K562 (cell line): ENCODE results near the gene FAR2.

Experiments used
- CTCF ChIP-seq, 3 experiments: IDR thresholded peaks in 2 of 3; conservative IDR thresholded peaks in 1 of 3; 2 replicates each; pipeline ENCODE4 v1.5.1; 2011 to 2012; ENCODE audit warnings: low read length in 3 of 3, mild to moderate bottlenecking in 3 of 3, control low read depth in 2 of 3, improper control_type of control experiment in 1 of 3, inconsistent platforms in 1 of 3, low read depth in 1 of 3, mixed read lengths in 1 of 3, moderate library complexity in 1 of 3; ENCODE audit not compliant: insufficient read depth in 2 of 3
- EZH2 ChIP-seq: IDR thresholded peaks from 2 replicates; pipeline ENCODE4 v1.6.1; 2012; ENCODE audit warnings: low read depth, mild to moderate bottlenecking, inconsistent platforms, low read length, borderline replicate concordance
- FOS ChIP-seq: IDR thresholded peaks from 3 replicates; pipeline ENCODE4 v1.6.1; 2011; ENCODE audit not compliant: insufficient read length; ENCODE audit errors: extremely low read depth
- FUS ChIP-seq: fragments of 200-400 bp; formaldehyde crosslinking; optimal IDR thresholded peaks from 2 replicates; pipeline ENCODE3; 2017; ENCODE audit warnings: low read depth, low read length
- HDAC2 ChIP-seq: fragments of 450-650 bp; IDR thresholded peaks from 2 replicates; pipeline ENCODE4 v1.6.1; 2016; ENCODE audit warnings: mild to moderate bottlenecking
- IRF1 ChIP-seq: sonication (generic); formaldehyde crosslinking; IDR thresholded peaks from 2 replicates; pipeline ENCODE4 v1.8.0; 2022; ENCODE audit warnings: missing genetic modification reagents, mild to moderate bottlenecking, borderline replicate concordance
- MYC ChIP-seq, 2 experiments: fragments of 250-450 bp in 1 of 2; sonication (Bioruptor Pico) in 1 of 2; IDR thresholded peaks; 2 replicates each; pipeline versions ENCODE4 v1.5.1 to v1.6.1; 2012 to 2021; ENCODE audit warnings: low read depth in 2 of 2, borderline replicate concordance in 1 of 2, improper control_type of control experiment in 1 of 2, low read length in 1 of 2, mild to moderate bottlenecking in 1 of 2, moderate library complexity in 1 of 2
- NRF1 ChIP-seq, 2 experiments: fragments of 450-650 bp; IDR thresholded peaks in 1 of 2; conservative IDR thresholded peaks in 1 of 2; 2 replicates each; pipeline ENCODE4 v1.6.1; 2014; ENCODE audit warnings: mild to moderate bottlenecking in 2 of 2
- POLR2A ChIP-seq: fragments of 450-650 bp; conservative IDR thresholded peaks from 2 replicates; pipeline ENCODE4 v1.6.1; 2016
- POLR2AphosphoS5 ChIP-seq: IDR thresholded peaks from 2 replicates; pipeline ENCODE4 v1.6.1; 2011; ENCODE audit warnings: mild to moderate bottlenecking, low read depth, low read length, moderate library complexity; ENCODE audit not compliant: control insufficient read depth, insufficient read depth
- RAD51 ChIP-seq: fragments of 450-650 bp; IDR thresholded peaks from 2 replicates; pipeline ENCODE4 v1.7.1; 2016; ENCODE audit warnings: low read depth, mild to moderate bottlenecking, borderline replicate concordance
- RBM17 ChIP-seq: fragments of 200-400 bp; formaldehyde crosslinking; IDR thresholded peaks from 2 replicates; pipeline ENCODE4 v1.6.1; 2017; ENCODE audit warnings: low read depth, mild to moderate bottlenecking, low read length, borderline replicate concordance
- SIX5 ChIP-seq, 2 experiments: IDR thresholded peaks; 2 replicates each; pipeline ENCODE4 v1.6.1; 2011; ENCODE audit warnings: low read length in 2 of 2, borderline replicate concordance in 1 of 2, low read depth in 1 of 2, mild to moderate bottlenecking in 1 of 2, moderate library complexity in 1 of 2; ENCODE audit not compliant: insufficient read depth in 1 of 2
- TF ChIP-seq, protein P1 (sequence below): fragments of 250-450 bp; sonication (Bioruptor Pico); IDR thresholded peaks from 2 replicates; pipeline ENCODE4 v1.5.0; 2020; ENCODE audit warnings: mild to moderate bottlenecking

DNA sequence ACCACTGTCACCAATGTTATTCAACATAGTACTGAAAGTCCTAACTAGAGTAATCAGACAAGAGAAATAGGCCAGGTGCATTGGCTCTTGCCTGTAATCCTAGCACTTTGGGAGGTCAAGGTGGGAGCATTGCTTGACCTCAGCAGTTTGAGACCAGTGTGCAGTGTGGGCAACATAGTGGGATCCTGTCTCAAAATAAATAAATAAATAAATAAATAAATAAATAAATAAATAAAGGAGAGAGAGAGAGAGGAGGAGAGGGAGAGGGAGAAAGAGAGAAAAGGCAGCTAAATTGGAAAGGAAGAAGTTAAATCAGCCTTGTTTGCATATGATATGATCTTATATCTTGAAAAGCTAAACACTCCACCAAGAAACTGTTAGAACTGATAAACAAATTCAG is 115.3 kb downstream of the FAR2 start:
- no peak for TF ChIP-seq RAD51
- no peak for TF ChIP-seq CTCF (IDR thresholded peaks at IDR 0.05 in 2 of 3, conservative IDR thresholded peaks at IDR 0.05 in 1 of 3; ENCODE audit: insufficient read depth in 2 of 3, low read depth in 1 of 3, low read length in 3 of 3)
- TF ChIP-seq SIX5 (IDR thresholded peaks at IDR 0.05; ENCODE audit: borderline replicate concordance in 1 of 2, insufficient read depth in 1 of 2, low read depth in 1 of 2, low read length in 2 of 2), result no peak
- TF ChIP-seq EZH2, result no peak
- no peak for TF ChIP-seq NRF1 (conservative IDR thresholded peaks at IDR 0.05 in 1 of 2, IDR thresholded peaks at IDR 0.05 in 1 of 2)
- no peak for TF ChIP-seq FOS
- no peak for TF ChIP-seq HDAC2
- TF ChIP-seq MYC (IDR thresholded peaks at IDR 0.05; ENCODE audit: low read depth, low read length), result no peak
- TF ChIP-seq MYC (CRISPR knock-in tag; IDR thresholded peaks at IDR 0.05; ENCODE audit: borderline replicate concordance, low read depth), result no peak
- no peak for TF ChIP-seq FUS
- no peak for TF ChIP-seq POLR2A
- no peak for TF ChIP-seq IRF1 (CRISPR knock-in tag)
- TF ChIP-seq, protein P1, sequence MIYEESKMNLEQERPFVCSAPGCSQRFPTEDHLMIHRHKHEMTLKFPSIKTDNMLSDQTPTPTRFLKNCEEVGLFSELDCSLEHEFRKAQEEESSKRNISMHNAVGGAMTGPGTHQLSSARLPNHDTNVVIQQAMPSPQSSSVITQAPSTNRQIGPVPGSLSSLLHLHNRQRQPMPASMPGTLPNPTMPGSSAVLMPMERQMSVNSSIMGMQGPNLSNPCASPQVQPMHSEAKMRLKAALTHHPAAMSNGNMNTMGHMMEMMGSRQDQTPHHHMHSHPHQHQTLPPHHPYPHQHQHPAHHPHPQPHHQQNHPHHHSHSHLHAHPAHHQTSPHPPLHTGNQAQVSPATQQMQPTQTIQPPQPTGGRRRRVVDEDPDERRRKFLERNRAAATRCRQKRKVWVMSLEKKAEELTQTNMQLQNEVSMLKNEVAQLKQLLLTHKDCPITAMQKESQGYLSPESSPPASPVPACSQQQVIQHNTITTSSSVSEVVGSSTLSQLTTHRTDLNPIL, result no peak
- no peak for TF ChIP-seq POLR2AphosphoS5
- no peak for TF ChIP-seq RBM17
